ENCODE data around the gene DEGS2.
A peak's percentile ranks its signal among the peaks of the same experiment; 100 is the strongest.
"Not testable (repeated sequence)": the region's sequence is repeated elsewhere in the genome, so short reads cannot be mapped to it uniquely, and the experiment has no call there.

DEGS2 gene

GRCh38 chr14:100178691-100179090 is 19.2 kb upstream of the DEGS2 start:
- DNase-seq: no peak

DNA sequence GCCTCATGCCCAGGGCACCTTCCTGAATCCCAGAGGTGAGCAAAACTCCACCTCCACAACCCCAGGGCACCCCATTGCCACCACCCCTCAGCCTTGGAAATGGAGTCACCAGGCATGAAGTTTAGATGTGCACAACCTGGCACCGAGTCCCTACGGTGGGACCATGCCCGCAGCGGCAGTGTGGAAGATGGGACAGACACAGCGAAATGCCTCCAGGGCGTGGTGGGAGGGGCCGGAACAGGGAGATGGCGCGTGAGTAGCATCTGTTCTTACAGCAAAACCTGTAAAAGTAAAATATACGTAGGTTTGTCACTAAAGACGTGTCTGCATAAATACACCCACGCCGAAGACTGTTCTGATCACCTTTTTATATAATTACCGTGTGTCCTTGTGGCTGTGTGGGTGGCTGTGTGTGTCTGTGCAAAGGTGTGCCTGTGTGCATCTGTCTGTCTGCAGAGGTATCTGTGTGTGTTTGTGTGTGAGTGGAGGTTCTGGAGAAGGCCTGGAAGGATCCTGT is 17.4 kb upstream of the DEGS2 start:
- no peak for DNase-seq

GRCh38 chr14:100173353-100173752 is 13.9 kb upstream of the DEGS2 start:
- DNase-seq: no peak

GRCh38 chr14:100172811-100173210 is 13.4 kb upstream of the DEGS2 start:
- DNase-seq: no peak

DNA sequence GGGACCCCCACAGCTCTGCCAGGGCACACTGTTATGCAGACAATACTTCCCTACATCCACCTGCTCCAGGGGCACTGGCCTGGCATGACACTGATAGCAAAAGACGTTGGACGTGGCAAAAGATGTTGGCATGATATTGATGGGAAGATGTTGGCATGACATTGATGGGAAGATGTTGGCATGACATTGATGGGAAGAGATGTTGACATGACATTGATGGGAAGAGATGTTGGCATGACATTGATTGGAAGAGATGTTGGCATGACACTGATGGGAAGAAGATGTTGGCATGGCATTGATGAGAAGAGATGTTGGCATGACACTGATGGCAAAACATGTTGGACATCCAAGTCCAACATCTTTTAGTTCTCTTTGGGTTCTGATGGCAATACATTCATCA is 11.4 kb upstream of the DEGS2 start:
- DNase-seq: no peak

DNA sequence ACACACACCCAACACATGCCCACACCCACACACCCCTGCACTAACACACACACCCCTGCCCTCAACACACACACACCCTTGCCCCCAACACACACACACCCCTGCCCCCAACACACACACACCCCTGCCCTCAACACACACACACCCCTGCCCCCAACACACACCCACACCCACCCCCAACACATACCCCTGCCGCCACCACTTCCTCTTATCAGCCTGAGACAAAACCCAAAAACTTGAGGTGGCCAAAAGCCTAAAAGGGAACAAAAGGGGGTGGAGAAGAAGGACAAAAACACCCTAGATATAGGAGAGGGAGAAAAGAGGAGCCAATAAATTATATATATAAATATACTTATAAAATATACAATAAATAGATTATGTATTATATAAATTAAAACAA is 9.1 kb upstream of the DEGS2 start:
- DNase-seq: peak in 1 of 2 donors; percentile 21

- no peak for DNase-seq
These were observed 6.5 kb upstream of the DEGS2 start for GRCh38 chr14:100165831-100166440.

GRCh38 chr14:100165376-100165775 is 5.9 kb upstream of the DEGS2 start:
- DNase-seq: no peak

DNA sequence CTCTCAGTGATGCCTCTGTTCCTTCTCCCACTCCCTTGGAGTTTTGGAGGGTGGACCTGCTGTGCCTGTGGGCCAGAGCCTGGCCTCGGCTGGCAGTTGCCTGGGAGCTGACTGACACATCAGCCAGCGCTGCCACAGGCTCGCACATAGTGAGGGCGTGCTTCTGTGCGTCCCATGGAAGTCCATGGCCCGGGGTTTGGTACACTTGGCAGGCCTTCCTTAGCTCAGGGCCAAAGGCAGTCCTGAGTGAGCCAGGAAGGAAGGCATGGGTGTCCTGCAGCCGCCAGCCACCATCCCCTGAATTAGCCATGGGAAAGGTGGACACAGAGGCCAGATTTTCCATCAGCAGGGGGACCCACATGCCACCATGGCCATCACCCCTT is 1.1 kb upstream of the DEGS2 start:
- DNase-seq: no peak

- DNase-seq: no peak
These were observed 554 bp upstream of the DEGS2 start for GRCh38 chr14:100159865-100160533.

DNA sequence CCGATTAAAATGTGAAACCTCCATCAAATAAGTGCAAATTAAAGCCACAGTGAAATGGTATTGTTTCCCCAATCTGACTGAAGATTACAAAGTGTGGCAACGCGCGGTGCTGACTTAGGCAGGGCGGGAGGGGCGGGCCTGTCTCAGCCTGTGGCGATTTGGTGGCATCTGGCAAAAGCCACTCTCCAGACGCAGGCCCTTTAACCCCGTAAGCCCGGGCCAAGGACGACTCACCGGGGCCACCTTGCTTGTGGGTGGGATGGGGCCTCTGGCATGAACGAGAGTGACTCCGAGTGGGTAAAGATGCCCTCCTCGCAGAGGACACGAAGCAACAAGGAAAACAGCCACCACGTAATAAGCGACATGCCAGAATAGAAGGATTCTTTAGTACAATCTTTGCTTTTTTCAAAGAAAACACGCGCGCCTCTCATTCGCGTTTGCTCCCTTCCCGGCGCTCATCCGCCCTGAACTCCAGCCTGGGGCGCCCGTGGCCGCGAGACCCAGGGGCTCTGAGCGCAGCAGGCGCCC is 815 bp downstream of the DEGS2 start:
- no peak for DNase-seq

DNA sequence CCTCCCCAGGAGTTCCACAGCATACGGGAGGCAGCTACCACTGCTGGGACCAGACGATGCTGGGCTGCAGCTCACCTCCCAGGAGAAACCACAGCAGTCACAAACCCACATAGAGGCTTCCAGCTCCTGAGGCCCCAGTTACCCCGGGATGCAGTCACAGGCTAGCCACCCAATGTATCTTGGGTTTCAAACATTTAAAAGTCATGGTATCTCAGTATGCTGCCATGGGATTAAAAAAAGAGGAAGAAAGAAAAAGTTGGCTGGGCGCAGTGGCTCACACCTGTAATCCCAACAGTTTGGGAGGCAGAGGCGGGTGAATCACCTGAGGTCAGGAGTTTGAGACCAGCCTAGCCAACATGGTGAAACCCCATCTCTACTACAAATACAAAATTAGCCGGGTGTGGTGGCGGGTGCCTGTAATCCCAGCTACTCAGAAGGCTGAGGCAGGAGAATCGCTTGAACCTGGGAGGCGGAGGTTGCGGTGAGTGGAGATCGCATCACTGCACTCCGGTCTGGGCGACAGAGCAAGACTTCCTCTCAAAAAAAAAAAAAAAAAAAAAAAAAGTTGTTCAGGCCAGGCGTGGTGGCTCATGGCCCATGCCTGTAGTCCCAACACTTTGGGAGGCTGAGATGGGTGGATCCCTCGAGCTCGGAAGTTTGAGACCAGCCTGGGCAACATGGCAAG is 1.8 kb downstream of the DEGS2 start:
- not testable (repeated sequence) for DNase-seq

- no peak for DNase-seq
These were observed 2.7 kb downstream of the DEGS2 start for GRCh38 chr14:100156776-100157175.

- DNase-seq: no peak
These were observed 3.5 kb downstream of the DEGS2 start for GRCh38 chr14:100155756-100156616.

GRCh38 chr14:100155049-100155621 is 4.3 kb downstream of the DEGS2 start:
- DNase-seq: peak in 1 of 2 donors; percentile 32

GRCh38 chr14:100153560-100153959 is 5.9 kb downstream of the DEGS2 start:
- no peak for DNase-seq

DNA sequence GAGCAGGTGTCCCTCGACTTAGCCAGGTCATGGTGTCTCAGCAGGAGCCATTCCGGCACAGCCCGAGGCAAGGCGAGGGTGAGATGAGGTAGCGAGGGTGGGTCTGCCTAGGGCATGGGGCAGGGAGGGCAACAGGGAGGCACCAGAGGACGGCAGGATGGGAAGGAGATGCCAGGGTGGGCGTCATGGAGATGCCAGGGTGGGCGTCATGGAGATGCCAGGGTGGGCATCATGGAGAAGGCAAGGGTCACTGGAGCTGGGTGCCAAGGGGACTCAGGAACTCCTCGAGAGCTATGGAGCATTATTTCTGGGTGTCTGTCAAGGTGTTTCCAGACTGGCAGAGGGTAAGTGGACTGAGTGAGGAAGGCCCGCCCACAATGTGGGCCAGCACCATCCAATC is 7.4 kb downstream of the DEGS2 start:
- DNase-seq: no peak

GRCh38 chr14:100150932-100151587 is 8.4 kb downstream of the DEGS2 start:
- DNase-seq: no peak

DNA sequence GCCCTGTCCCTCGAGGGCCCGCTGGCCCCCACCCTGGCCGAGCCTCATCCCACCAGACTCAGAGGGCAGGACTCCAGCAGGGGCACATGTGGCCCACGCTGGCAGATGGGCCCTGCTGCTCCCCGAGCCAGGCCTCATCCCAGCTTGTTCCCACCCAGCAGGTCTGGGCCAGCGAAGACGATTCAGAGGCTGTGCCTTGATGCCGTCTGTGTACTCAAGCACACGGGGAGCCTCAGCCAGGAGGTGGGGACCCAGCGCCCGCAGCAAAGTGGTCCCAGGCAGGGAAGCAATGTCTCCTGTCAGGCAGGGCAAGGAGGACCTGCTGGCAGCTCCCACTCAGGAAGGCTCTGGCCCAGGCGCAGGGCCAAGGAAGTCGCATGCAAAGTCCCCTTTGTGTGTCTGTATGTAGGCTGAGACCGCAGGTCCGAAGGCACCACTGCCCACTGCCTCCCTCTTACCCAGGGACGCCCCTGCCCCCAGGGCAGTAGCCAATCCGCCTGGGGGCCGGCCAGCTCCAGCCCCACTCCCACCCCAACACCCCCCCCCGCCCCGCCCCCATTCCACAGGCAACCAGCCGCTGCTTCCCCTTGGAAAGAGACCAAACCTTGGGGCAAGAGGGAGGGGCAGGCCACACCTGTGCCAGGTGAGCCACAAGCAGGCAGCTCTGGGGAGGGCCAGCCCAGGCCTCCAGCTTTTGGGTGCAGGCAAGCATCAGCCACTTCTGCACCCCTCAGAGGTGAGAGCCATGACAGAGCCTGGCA is 9.4 kb downstream of the DEGS2 start:
- DNase-seq: no peak

- no peak for DNase-seq
These were observed 10.4 kb downstream of the DEGS2 start for GRCh38 chr14:100148837-100149731.

All from CD4-positive, alpha-beta T cell treated with Interferon alpha-2 for 1 hour (primary cell).